ENCODE results near the gene BCAT1. TPM values are rescaled to one million over a fixed set of nuclear protein-coding genes. Genes with fewer than 3 reads are reported as not detected.

Gene BCAT1
- total RNA-seq = 30.8 and 37.2 TPM in 2 replicates

GRCh38 chr12:24948757-24949722 is at the start of gene BCAT1:
BCAT1 (minus strand) TSS chr12:24949101; CDS start chr12:24948932, 169 bp downstream.

Other genes starting within 250 kb of the BCAT1 start
- under 0.01 and 0.07 TPM in 2 replicates for gene DNAI7, start 246.1 kb upstream of the BCAT1 start, total RNA-seq
- gene ETFRF1, start 246.1 kb upstream of the BCAT1 start, total RNA-seq = 13.0 and 13.2 TPM in 2 replicates